ENCODE data around the gene RBP4. TPM values are rescaled to one million over a fixed set of nuclear protein-coding genes. Genes with fewer than 3 reads are reported as not detected.

RBP4 gene
- total RNA-seq, 4 donors from 2014 or later, result 1.7 TPM; not detected in 3

- intact Hi-C loops (cut with DNase I), result no loop called here
- Histone ChIP-seq H3K4me1 (no peaks in the 10 kb centered on the region), H3K27me3 (peaks cover 0 to 15% (median 0%) of the 10 kb centered on the region in 4 donors), H3K36me3 (no peaks in the 10 kb centered on the region), H3K4me3 (no peak overlapping the region), H3K9me3 (no peaks in the 10 kb centered on the region), H3K27ac (no peak overlapping the region)
- DNase-seq, result no peak
- WGBS, 2 donors, result 75 to 100% methylated on average over 3 to 4 of the region's 4 CpGs
- TF ChIP-seq CTCF (IDR thresholded peaks at IDR 0.05) (no peak), POLR2A (IDR thresholded peaks at IDR 0.05) (no peak)
Measured at GRCh38 chr10:93628858-93629257, 27.8 kb upstream of the RBP4 start.

GRCh38 chr10:93622942-93623341 lies 21.9 kb upstream of the RBP4 start:
- TF ChIP-seq POLR2A (IDR thresholded peaks at IDR 0.05) (no peak), CTCF (IDR thresholded peaks at IDR 0.05) (no peak)
- 78 to 100% methylated on average over 1 of the region's 1 CpG for WGBS, 2 donors
- H3K4me3 ChIP-seq, result no peak overlapping the region
- H3K27me3 ChIP-seq, result peaks cover 0 to 3% (median 0%) of the 10 kb centered on the region in 4 donors
- no peaks in the 10 kb centered on the region for H3K4me1 ChIP-seq
- no peak overlapping the region for H3K27ac ChIP-seq
- intact Hi-C loops (cut with DNase I), result no loop called here
- no peak for DNase-seq
- no peaks in the 10 kb centered on the region for H3K36me3 ChIP-seq
- H3K9me3 ChIP-seq, result no peaks in the 10 kb centered on the region

GRCh38 chr10:93620925-93621324 lies 19.9 kb upstream of the RBP4 start:
- peaks cover 0 to 3% (median 0%) of the 10 kb centered on the region in 4 donors for H3K27me3 ChIP-seq
- intact Hi-C loops (cut with DNase I), result no loop called here
- DNase-seq, result no peak

GRCh38 chr10:93615576-93616235 lies 14.7 kb upstream of the RBP4 start:
- Histone ChIP-seq H3K4me3 (no peak overlapping the region), H3K27me3 (no peaks in the 10 kb centered on the region), H3K9me3 (no peaks in the 10 kb centered on the region), H3K4me1 (no peaks in the 10 kb centered on the region), H3K27ac (no peak overlapping the region), H3K36me3 (no peaks in the 10 kb centered on the region)
- intact Hi-C loops (cut with DNase I), result no loop called here
- DNase-seq, result no peak
- 67 to 77% methylated on average over 5 of the region's 9 CpGs for WGBS, 2 donors
- TF ChIP-seq POLR2A (IDR thresholded peaks at IDR 0.05) (no peak), CTCF (IDR thresholded peaks at IDR 0.05) (no peak)

More at GRCh38 chr10:93620925-93621324, 19.9 kb upstream of the RBP4 start:
- Histone ChIP-seq H3K9me3 (no peaks in the 10 kb centered on the region), H3K27ac (no peak overlapping the region), H3K4me1 (no peaks in the 10 kb centered on the region), H3K4me3 (no peak overlapping the region), H3K36me3 (no peaks in the 10 kb centered on the region)
- TF ChIP-seq POLR2A (IDR thresholded peaks at IDR 0.05) (no peak), CTCF (IDR thresholded peaks at IDR 0.05) (no peak)
- WGBS, 2 donors, result 63 to 66% methylated on average over 7 of the region's 7 CpGs

- WGBS, 2 donors, result 69 to 81% methylated on average over 7 of the region's 7 CpGs
- no peak overlapping the region for H3K27ac ChIP-seq
- H3K9me3 ChIP-seq, result no peaks in the 10 kb centered on the region
- no peaks in the 10 kb centered on the region for H3K4me1 ChIP-seq
- no peaks in the 10 kb centered on the region for H3K36me3 ChIP-seq
- H3K27me3 ChIP-seq, result no peaks in the 10 kb centered on the region
- no peak overlapping the region for H3K4me3 ChIP-seq
- intact Hi-C loops (cut with DNase I), result no loop called here
- TF ChIP-seq POLR2A (IDR thresholded peaks at IDR 0.05) (no peak), CTCF (IDR thresholded peaks at IDR 0.05) (no peak)
- DNase-seq, result no peak
Measured at GRCh38 chr10:93614101-93614825, 13.2 kb upstream of the RBP4 start.

Measured in esophagus squamous epithelium (tissue), 5 donors.